Osteoblast (primary cell): ENCODE measurements around the gene ELK4. TPM values are rescaled to one million over a fixed set of nuclear protein-coding genes. Genes with fewer than 3 reads are reported as not detected.

Experiments used
- DNase-seq: peaks from one replicate; pipeline ENCODE4 v3.0.0; 2011; ENCODE audit warnings: low spot score, mixed read lengths; ENCODE audit not compliant: insufficient read length; ENCODE audit errors: missing footprints
- H2AFZ ChIP-seq: 2 replicates; pipeline ENCODE4 v1.6.0; 2011; ENCODE audit warnings: mild to moderate bottlenecking, low read length
- H3K27ac ChIP-seq: 2 replicates; pipeline ENCODE4 v1.5.1; 2011; ENCODE audit warnings: mild to moderate bottlenecking, low read depth, low read length, moderate library complexity
- H3K27me3 ChIP-seq: 2 replicates; pipeline ENCODE4 v1.6.0; 2012; ENCODE audit warnings: mild to moderate bottlenecking, control low read depth, inconsistent platforms, low read length, moderate library complexity; ENCODE audit not compliant: insufficient read depth
- H3K36me3 ChIP-seq: 2 replicates; pipeline ENCODE4 v1.5.1; 2011; ENCODE audit warnings: mild to moderate bottlenecking, low read length, control low read depth, moderate library complexity; ENCODE audit not compliant: insufficient read depth
- H3K4me1 ChIP-seq: 2 replicates; pipeline ENCODE4 v1.5.1; 2011; ENCODE audit warnings: mild to moderate bottlenecking, low read length, control low read depth, moderate library complexity; ENCODE audit not compliant: insufficient read depth
- H3K4me2 ChIP-seq: 2 replicates; pipeline ENCODE4 v1.6.0; 2011; ENCODE audit warnings: mild to moderate bottlenecking, low read length; ENCODE audit not compliant: insufficient read depth
- H3K4me3 ChIP-seq: fragments of 200-600 bp; sonication (generic); 3 replicates; pipeline ENCODE4 v1.5.1; 2012; ENCODE audit warnings: mild to moderate bottlenecking, low read length, inconsistent platforms; ENCODE audit not compliant: insufficient read depth
- H3K79me2 ChIP-seq: 2 replicates; pipeline ENCODE4 v1.6.0; 2012; ENCODE audit warnings: mild to moderate bottlenecking, low read length, control low read depth, inconsistent platforms; ENCODE audit not compliant: insufficient read depth
- H3K9me3 ChIP-seq: 2 replicates; pipeline ENCODE4 v1.5.1; 2011; ENCODE audit warnings: low read depth, low read length, control low read depth
- H4K20me1 ChIP-seq: 2 replicates; pipeline ENCODE4 v1.6.0; 2012; ENCODE audit warnings: mild to moderate bottlenecking, low read length, control low read depth; ENCODE audit not compliant: insufficient read depth
- total RNA-seq: library from RNA; depleted of rRNA; stranded (reverse); fragments of >200 nt; gene quantifications from 2 replicates; pipeline ENCODE4 v1.2.3, GENCODE V29; 2012
- TF ChIP-seq, protein P1 (sequence below): IDR thresholded peaks from 2 replicates; pipeline ENCODE4 v1.5.1; 2011; ENCODE audit warnings: mild to moderate bottlenecking, low read depth, low read length, moderate library complexity; ENCODE audit errors: extremely low read depth

Gene ELK4
- total RNA-seq, 1 donor = 27.1 TPM

DNA sequence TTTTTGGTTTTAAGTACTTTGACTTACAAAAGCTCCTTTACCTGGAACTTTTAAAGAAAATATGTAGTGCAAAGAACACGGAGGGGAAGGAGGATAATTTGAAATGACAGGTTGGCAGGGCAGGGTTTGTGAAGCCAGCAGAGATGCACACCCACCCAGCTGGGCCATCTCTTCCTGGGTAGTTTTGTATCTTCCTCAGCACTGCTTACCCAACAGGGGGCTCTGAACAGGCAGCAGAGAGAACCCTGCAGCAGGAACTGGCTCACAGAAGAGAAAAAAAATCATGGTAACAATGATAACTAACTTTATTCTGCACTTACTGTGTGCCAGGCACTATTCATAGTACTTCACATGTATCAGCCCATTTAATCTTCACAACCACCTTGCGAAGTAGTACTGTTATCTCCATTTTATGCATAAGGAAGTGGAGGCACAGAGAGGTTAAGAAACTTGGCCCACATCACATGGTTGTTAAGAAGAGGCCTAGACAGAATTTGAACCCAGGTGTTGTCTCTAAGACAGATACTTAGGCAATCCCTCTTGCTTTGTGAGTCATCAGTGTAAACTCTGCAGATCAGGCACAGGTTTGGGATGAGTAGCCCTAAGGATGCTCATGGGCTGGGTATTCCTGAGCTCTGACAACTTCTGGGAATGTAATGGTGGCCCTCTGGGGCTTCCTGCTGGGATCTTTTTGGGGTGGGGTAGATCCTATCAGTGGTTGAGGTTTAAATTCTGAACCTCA lies 60.8 kb downstream of the ELK4 start:
- Histone ChIP-seq H3K4me3 (no peak overlapping the region), H4K20me1 (no peaks in the 10 kb centered on the region), H3K79me2 (no peaks in the 10 kb centered on the region), H3K9me3 (no peaks in the 10 kb centered on the region), H3K36me3 (no peaks in the 10 kb centered on the region), H3K27me3 (peaks cover 77% of the 10 kb centered on the region), H2AFZ (no peak overlapping the region), H3K4me2 (no peak overlapping the region), H3K27ac (no peak overlapping the region), H3K4me1 (no peaks in the 10 kb centered on the region)
- TF ChIP-seq, protein P1, sequence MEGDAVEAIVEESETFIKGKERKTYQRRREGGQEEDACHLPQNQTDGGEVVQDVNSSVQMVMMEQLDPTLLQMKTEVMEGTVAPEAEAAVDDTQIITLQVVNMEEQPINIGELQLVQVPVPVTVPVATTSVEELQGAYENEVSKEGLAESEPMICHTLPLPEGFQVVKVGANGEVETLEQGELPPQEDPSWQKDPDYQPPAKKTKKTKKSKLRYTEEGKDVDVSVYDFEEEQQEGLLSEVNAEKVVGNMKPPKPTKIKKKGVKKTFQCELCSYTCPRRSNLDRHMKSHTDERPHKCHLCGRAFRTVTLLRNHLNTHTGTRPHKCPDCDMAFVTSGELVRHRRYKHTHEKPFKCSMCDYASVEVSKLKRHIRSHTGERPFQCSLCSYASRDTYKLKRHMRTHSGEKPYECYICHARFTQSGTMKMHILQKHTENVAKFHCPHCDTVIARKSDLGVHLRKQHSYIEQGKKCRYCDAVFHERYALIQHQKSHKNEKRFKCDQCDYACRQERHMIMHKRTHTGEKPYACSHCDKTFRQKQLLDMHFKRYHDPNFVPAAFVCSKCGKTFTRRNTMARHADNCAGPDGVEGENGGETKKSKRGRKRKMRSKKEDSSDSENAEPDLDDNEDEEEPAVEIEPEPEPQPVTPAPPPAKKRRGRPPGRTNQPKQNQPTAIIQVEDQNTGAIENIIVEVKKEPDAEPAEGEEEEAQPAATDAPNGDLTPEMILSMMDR = no peak
- DNase-seq = no peak

GRCh38 chr1:205570173-205570501 lies 61.7 kb downstream of the ELK4 start:
- no peak overlapping the region for H2AFZ ChIP-seq
- H3K27ac ChIP-seq = no peak overlapping the region
- peaks cover 74% of the 10 kb centered on the region for H3K27me3 ChIP-seq
- no peaks in the 10 kb centered on the region for H3K4me1 ChIP-seq
- H3K4me3 ChIP-seq = no peak overlapping the region
- DNase-seq = peak; percentile 78
- TF ChIP-seq, protein P1 = no peak
- no peak overlapping the region for H3K4me2 ChIP-seq
- H3K79me2 ChIP-seq = no peaks in the 10 kb centered on the region
- no peaks in the 10 kb centered on the region for H4K20me1 ChIP-seq
- H3K9me3 ChIP-seq = no peaks in the 10 kb centered on the region
- no peaks in the 10 kb centered on the region for H3K36me3 ChIP-seq

DNA sequence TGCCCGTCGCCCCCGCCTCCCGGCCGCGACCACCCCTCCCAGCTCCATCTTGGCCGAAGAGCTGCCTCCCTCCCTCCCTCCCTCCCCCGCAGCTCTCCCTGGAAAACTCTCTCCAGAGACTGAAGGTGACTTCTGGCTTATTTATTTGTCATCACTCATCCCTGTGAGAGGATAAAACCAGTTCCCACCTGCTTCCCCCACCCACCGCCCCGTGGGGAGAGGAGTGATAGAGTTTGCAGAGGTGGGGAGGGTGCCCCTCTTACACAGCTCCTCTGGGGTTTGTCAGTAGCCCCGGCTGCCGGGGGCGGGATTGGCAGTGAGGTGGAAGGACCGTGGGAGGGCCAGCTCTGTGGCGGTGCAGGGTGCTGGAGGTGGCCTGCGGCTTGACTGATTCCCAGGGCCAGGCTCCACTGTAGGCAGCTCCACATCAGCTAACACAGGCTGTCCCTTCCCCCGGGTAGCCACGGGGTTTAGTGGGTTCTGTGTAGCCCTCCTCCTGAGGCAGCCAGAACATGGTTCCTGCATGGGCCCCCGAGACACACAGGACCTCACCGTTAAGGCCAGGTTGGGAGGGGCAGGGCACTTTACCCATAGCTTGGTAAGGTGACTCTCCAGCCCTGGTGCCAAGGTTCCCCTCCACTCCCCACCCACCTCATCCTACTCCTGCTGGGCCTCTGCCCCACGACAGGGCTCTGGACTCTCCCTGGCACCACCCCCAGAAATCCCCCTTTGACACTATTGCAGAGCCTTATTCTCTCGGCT lies 62.2 kb downstream of the ELK4 start:
- Histone ChIP-seq H3K36me3 (no peaks in the 10 kb centered on the region), H3K4me1 (no peaks in the 10 kb centered on the region), H3K27ac (no peak overlapping the region), H3K79me2 (no peaks in the 10 kb centered on the region), H3K4me2 (no peak overlapping the region), H3K9me3 (no peaks in the 10 kb centered on the region), H3K4me3 (no peak overlapping the region), H2AFZ (no peak overlapping the region), H4K20me1 (no peaks in the 10 kb centered on the region), H3K27me3 (peaks cover 70% of the 10 kb centered on the region)
- DNase-seq = peak; percentile 64
- TF ChIP-seq, protein P1 = no peak
